CD4-positive, alpha-beta T cell treated with Interleukin-15 for 1 hour (primary cell): ENCODE data around the gene ADAM12.

Experiments
- DNase-seq: peaks from one replicate; pipeline ENCODE4 v3.0.0-alpha.2; 2020

ADAM12 gene

DNA sequence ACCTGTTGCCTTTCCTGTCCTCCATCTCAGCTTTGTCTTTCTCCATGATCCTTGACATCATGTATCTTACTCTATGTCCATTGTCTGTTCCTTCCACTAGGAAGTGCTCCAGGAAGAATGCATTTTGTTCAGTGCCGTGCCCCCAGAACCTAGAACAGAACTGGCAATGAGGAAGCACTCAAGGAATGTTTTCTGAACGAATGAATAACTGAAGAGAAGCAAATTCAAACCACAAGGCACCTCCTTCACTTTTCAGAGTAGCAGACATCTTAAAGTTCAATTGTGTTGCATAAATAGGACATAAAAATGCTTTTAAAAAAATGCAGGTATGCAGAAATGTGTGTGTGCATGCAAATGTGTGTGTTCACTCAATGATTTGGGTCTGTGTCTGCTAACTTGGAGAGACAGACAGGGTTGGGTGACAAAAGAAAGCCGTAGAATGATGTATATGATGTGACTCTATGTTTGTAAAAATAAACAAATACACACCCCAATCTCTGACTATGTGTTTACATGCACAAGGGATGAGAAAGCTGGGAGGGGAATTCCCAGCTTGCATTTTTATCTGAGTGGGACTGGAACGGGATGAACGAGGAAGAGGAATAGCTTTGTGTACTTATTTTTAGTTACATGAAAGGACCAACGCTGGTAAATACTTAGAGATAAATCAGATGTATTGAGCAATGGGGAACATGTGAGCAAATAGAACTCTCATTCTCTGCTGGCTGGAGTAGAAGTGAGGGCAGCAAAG, 254.2 kb downstream of the ADAM12 start:
- no peak for DNase-seq

GRCh38 chr10:126133082-126133620, 255.1 kb downstream of the ADAM12 start:
- DNase-seq = no peak

GRCh38 chr10:126131341-126131740, 256.9 kb downstream of the ADAM12 start:
- DNase-seq = no peak

DNA sequence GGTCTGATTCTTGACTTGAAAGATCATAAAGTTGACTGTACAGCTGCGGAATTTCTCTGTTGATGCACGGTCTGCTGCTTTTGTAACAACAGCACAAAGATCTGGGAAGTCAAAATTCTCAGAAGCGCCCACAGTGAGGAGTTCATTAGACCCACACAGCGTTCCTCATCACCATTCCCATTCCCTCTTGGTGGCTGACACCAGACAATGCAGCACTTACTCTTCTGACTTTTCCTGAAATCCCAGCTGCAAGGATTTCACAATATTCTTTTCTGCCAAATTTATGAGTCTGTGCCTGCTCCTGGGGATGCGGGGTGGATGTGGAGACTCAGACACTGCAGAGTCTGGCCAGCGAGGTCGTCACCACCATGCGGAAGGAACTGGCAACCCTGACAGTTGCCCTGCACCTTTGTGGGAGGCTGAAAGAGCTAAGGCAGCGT, 258.0 kb downstream of the ADAM12 start:
- DNase-seq = no peak

DNA sequence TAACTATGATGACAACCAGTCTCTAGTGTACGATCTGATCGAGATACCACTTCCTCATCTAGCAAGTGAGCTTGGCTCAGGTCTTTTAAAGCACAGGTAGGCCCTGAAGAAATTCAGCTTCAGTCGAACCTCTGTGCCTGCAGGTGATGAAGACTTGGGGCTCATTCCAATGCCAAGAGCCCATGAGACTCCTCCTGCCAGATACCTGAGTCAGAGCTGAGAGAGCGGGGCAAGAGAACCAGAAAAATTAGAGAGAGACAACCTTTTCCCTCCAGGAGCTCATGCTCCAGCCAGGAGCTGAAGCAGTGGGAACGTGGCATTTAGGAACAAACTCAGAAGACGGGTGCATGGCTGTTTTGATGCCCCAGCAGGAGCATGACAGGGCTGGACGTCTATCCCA, 259.3 kb downstream of the ADAM12 start:
- no peak for DNase-seq

DNA sequence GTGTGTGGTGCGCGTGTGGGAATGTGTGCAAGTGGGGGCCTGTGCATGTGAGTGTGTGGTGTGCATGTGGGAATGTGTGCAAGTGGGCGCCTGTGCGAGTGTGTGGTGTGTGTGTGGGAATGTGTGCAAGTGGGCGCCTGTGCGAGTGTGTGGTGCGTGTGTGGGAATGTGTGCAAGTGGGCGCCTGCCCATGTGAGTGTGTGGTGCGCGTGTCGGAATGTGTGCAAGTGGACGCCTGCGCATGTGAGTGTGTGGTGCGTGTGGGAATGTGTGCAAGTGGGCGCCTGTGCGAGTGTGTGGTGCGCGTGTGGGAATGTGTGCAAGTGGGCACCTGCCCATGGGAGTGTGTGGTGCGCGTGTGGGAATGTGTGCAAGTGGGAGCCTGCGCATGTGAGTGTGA, 259.7 kb downstream of the ADAM12 start:
- DNase-seq = no peak

DNA sequence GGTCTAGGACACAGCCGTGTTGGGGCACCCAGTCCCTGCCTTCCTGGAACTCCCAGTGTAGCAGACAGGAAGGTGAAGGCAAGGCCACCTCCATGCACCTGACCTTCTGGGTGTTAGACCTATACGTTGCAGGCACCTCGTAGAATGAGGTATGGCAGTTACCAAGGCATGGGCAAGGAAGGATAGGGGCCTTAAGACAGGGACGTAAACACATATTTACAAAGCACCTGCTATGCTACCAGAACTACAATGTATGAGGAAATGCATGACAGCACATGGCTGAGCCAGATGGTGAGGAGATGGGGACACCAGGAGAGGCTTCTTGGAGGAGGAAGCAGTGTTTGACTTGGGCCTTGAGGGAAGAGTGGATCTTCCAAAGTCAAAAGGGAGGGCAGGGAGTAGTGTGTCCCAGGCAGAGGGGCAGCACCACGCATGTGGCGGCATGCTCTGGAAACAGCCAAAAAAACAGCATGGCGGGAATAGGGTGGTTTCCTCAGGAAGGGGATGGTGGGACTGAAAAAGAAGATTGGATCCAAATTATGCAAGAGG, 260.7 kb downstream of the ADAM12 start:
- no peak for DNase-seq

- DNase-seq = no peak
Observed at GRCh38 chr10:126126866-126127265, 261.4 kb downstream of the ADAM12 start.

DNA sequence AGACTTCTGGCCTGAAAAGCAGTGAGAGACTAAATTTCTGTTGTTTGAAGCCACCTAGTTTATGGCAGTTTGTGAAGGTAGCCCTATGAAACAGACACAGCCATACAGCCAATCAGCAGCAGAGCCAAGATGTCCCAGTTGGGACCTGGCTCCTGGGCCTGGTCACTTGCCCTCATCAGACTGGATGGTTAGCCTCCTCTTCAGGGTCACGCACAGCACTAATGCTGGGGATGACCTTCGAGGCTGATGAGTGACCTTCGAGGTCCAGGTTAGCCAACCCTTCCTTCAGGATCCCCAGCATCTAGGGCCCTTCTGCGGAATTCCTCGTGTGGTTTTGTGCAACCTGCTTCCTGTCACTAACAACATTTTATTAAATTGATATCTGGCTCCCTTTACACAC, 262.3 kb downstream of the ADAM12 start:
- no peak for DNase-seq

- DNase-seq = no peak
Observed at GRCh38 chr10:126124668-126125349, 263.5 kb downstream of the ADAM12 start.

GRCh38 chr10:126124046-126124445, 264.2 kb downstream of the ADAM12 start:
- DNase-seq = no peak

- DNase-seq = no peak
Observed at GRCh38 chr10:126123466-126123865, 264.8 kb downstream of the ADAM12 start.

DNA sequence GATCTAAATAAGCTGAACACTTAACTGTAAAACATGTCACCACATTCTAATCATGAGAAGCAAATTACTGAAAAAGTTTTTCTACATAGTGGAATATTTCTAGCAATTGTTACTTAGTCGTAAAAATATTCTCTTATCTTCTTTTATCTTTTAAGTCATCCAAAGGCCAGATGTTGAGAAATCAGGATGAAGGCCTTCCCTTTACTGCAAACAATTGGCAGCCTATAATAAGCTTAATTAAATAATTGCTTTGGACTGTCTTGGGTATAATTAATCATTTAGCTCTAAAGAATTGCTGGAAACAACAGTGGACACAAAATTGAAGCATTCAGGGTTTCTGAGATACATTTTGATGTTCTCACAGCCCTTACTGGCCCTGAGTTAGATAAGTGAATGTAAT, 265.4 kb downstream of the ADAM12 start:
- no peak for DNase-seq

GRCh38 chr10:126119599-126119998, 268.7 kb downstream of the ADAM12 start:
- DNase-seq = no peak

DNA sequence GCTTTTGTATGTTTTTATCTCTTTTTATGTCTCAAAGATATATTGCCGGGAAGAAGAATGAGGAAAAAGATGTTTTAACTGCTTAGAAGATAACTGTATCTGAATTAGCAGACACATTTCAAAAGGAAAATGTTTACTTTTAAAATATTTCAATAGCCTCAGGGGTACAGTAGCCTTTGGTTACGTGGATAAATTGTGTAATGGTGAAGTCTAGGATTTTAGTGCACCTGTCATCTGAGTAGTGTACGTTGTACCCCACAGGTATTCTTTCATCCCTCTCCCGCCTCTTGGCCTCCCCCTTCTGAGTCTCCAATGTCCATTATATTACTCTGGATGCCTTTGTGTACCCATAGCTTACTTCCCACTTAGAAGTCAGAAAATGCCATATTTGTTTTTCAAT, 269.8 kb downstream of the ADAM12 start:
- no peak for DNase-seq

- DNase-seq = no peak
Observed at GRCh38 chr10:126117196-126117595, 271.1 kb downstream of the ADAM12 start.

- no peak for DNase-seq
Observed at GRCh38 chr10:126115886-126116285, 272.4 kb downstream of the ADAM12 start.

- DNase-seq = no peak
Observed at GRCh38 chr10:126114884-126115555, 273.3 kb downstream of the ADAM12 start.

DNA sequence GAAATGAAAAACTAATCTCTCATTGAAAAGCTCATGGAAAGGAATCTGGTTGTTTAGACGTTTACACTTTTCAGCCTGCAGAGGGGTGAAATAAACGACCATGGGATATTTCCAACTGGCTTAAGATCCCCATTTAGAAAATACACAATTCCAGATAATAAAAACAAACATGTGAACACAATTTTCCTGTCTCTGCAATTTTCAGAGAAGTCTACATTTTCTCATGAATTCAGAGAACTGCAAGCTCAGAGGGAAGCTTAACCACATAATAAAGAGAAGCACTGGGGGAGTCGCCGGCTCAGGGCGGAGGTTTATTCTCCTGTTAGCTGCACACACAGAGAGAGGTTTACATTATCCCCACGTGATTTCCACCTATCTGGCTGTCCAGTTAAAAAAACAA, 276.8 kb downstream of the ADAM12 start:
- DNase-seq = no peak

DNA sequence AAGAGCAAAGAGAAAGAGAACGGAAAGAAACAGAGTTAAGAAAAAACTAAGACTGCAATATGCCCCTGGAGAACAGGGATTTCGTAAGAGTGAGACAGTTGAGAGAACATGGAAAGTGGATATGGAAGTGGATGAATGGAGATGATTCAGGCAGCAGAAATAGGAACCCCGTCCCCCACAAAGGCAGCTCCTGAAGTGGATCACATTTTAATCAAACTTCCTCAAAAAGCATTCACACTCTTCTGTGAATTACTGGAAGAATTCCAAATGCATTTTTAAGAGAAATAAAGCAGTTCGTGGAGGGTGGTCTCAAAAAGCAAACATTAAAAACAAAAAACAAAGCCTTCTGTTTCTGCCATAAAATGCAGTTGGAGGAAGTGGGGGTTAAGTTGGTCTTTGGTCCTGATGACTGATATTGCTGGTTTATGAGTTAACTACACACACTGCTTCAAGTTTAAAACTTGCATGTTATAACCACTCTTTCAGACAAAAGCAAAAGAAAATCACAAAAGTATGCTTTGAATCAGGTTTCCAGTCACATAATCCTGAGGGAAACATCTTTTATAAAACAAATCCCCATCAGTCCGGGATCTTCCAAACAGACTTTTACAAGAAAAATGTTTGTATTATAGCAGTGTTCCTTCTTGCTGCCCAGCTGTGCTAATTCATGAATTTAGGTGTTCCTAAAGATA, 277.6 kb downstream of the ADAM12 start:
- no peak for DNase-seq

DNA sequence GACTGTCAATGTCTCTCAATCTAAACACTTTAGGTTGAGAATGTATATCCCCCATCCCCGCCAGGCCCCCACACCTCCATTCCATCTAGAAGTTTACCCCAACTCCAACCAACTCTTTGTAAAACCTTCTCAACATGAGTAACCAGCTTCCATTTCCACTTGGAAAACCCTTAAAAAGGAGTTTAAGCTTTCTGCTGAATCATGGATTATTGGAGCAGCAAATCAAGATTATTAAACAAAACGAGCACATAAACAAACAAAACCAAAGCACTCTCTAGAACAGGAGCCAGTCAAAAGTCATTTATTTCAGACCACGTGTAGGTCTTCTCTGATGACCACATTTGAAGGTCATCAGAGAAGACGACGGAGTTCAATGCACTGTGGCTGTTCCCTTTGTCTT, 278.4 kb downstream of the ADAM12 start:
- DNase-seq = no peak

DNA sequence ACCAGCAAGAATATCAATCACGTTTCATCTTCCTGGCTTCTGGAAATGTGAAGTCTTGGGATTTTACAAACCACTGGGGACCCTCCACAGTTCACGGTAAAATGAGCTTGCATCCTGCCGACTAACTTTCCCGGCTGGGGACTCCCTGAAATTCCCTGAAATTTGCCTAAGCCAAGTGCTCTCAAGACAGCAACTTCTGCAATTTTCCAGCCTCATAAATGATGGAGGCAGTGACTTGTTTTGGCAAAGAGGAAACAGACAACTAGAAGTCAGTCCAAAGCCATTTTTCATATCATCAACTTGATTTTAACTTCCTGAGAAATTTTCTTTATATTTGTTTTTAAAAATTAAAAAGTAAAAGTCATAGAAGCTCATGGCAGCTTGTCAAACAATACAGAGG, 279.6 kb downstream of the ADAM12 start:
- DNase-seq = no peak

GRCh38 chr10:126104767-126105166, 283.5 kb downstream of the ADAM12 start:
- DNase-seq = no peak
